SH-SY5Y (cell line): Measurements from ENCODE around the gene GALNT9.

Source experiments
- GATA2 ChIP-seq: IDR thresholded peaks from 2 replicates; pipeline ENCODE4 v1.6.1; 2011; ENCODE audit warnings: mild to moderate bottlenecking, low read depth, low read length
- GATA3 ChIP-seq: IDR thresholded peaks from 2 replicates; pipeline ENCODE4 v1.6.1; 2011; ENCODE audit warnings: low read depth, mild to moderate bottlenecking, low read length, moderate library complexity

GRCh38 chr12:132273992-132274334 is 55.4 kb downstream of the GALNT9 start:
- no peak for TF ChIP-seq GATA2
- TF ChIP-seq GATA3: no peak
